ENCODE data around the gene FOXE1. TPM values are rescaled to one million over a fixed set of nuclear protein-coding genes. Genes with fewer than 3 reads are reported as not detected.

Gene FOXE1
- total RNA-seq, 1 experiment from 2014 or later: not detected

DNA sequence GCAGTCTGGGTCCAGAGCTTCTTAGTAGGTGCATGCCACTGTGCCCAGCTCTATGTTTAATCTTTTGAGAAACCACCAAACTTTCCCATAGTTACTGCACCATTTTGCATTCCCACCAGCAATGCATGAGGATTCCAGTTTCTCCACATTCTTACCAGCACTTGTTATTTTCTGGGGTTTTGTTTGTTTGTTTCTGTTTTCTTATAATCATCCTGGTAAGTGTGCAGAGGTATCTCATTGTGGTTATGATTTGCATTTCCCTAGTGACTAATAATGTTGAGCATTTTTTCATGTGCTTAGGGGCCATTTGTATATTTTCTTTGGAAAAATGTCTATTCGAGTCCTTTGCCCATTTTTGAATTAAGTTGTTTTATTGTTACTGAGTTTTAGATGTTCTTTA, 11.4 kb downstream of the FOXE1 start:
- Histone ChIP-seq H3K9me3 (replicated peaks) (no peaks in the 10 kb centered on the region), H3K36me3 (no peaks in the 10 kb centered on the region), H3K27me3 (peaks cover 8% of the 10 kb centered on the region), H3K4me3 (no peak overlapping the region), H3K27ac (no peak overlapping the region), H3K4me1 (peaks cover 8% of the 10 kb centered on the region)
- DNase-seq: no peak

DNA sequence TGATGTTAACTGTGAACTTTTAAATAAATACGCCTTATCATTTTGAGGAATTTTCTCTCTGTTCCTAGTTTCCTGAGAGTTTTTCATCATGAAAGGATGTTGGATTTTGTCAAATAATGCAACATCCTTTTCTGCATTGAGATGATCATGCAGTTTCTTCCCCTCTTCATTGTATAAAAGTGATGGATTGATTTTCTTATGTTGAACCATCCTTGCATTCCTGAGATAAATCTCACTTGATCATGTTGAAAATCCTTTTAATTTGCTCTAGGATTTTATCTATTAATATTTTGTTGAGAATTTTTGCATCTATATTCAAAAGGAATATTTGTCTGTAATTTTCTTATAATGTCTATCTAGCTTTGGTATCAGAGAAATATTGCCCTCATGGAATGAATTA, 13.3 kb downstream of the FOXE1 start:
- Histone ChIP-seq H3K4me1 (no peaks in the 10 kb centered on the region), H3K27me3 (peaks cover 3% of the 10 kb centered on the region; the same call in 1 of the 2 replicates), H3K9me3 (replicated peaks) (no peaks in the 10 kb centered on the region), H3K27ac (no peak overlapping the region), H3K4me3 (no peak overlapping the region), H3K36me3 (no peaks in the 10 kb centered on the region)
- DNase-seq: no peak

GRCh38 chr9:97866848-97867247, 13.8 kb downstream of the FOXE1 start:
- no peak overlapping the region for H3K27ac ChIP-seq
- H3K27me3 ChIP-seq: peaks cover 3% of the 10 kb centered on the region; the same call in 1 of the 2 replicates
- no peaks in the 10 kb centered on the region for H3K36me3 ChIP-seq
- no peaks in the 10 kb centered on the region for H3K9me3 ChIP-seq (replicated peaks)
- H3K4me3 ChIP-seq: no peak overlapping the region
- no peak for DNase-seq
- no peaks in the 10 kb centered on the region for H3K4me1 ChIP-seq

GRCh38 chr9:97868859-97869258, 15.8 kb downstream of the FOXE1 start:
- no peaks in the 10 kb centered on the region for H3K9me3 ChIP-seq (replicated peaks)
- H3K27me3 ChIP-seq: peaks cover 3% of the 10 kb centered on the region; the same call in 1 of the 2 replicates
- H3K36me3 ChIP-seq: no peaks in the 10 kb centered on the region
- no peak for DNase-seq
- no peaks in the 10 kb centered on the region for H3K4me1 ChIP-seq
- no peak overlapping the region for H3K4me3 ChIP-seq
- no peak overlapping the region for H3K27ac ChIP-seq

DNA sequence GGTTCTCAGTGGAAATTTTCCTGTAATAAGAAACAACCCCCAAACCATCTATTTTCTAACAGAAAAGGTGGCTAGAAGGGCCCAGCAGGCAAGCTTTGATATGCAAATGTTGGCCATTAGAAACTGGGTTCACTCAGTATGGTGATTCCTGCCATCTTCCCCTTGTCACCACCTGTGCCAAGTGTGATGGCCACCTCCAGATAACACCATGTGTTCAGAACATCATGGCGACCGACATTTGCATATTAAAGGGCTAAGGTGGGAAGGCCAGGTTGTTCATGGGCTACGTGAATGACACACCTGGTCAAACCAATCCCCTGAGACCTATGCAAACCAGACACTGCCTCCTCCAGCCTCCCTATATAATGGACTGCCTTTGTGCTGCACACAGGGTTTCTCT, 20.4 kb downstream of the FOXE1 start:
- no peaks in the 10 kb centered on the region for H3K9me3 ChIP-seq (replicated peaks)
- no peak overlapping the region for H3K4me3 ChIP-seq
- DNase-seq: no peak
- no peak overlapping the region for H3K27ac ChIP-seq
- no peaks in the 10 kb centered on the region for H3K36me3 ChIP-seq
- H3K4me1 ChIP-seq: no peaks in the 10 kb centered on the region; the same call in 1 of the 2 replicates
- H3K27me3 ChIP-seq: peaks cover 2% of the 10 kb centered on the region; the same call in 1 of the 2 replicates

- peak in 1 of 2 experiments; percentile 21 for DNase-seq
- H3K36me3 ChIP-seq: no peaks in the 10 kb centered on the region
Measured at GRCh38 chr9:97873882-97874281, 20.9 kb downstream of the FOXE1 start.

GRCh38 chr9:97874624-97875023, 21.6 kb downstream of the FOXE1 start:
- no peak for DNase-seq
- no peaks in the 10 kb centered on the region for H3K36me3 ChIP-seq
- peaks cover 2% of the 10 kb centered on the region; the same call in 1 of the 2 replicates for H3K27me3 ChIP-seq
- no peaks in the 10 kb centered on the region for H3K9me3 ChIP-seq (replicated peaks)
- H3K4me3 ChIP-seq: no peak overlapping the region
- no peak overlapping the region for H3K27ac ChIP-seq
- no peaks in the 10 kb centered on the region; the same call in 1 of the 2 replicates for H3K4me1 ChIP-seq

More at GRCh38 chr9:97873882-97874281, 20.9 kb downstream of the FOXE1 start:
- H3K27ac ChIP-seq: no peak overlapping the region
- H3K9me3 ChIP-seq (replicated peaks): no peaks in the 10 kb centered on the region
- no peaks in the 10 kb centered on the region; the same call in 1 of the 2 replicates for H3K4me1 ChIP-seq
- H3K4me3 ChIP-seq: no peak overlapping the region
- H3K27me3 ChIP-seq: peaks cover 2% of the 10 kb centered on the region; the same call in 1 of the 2 replicates

DNA sequence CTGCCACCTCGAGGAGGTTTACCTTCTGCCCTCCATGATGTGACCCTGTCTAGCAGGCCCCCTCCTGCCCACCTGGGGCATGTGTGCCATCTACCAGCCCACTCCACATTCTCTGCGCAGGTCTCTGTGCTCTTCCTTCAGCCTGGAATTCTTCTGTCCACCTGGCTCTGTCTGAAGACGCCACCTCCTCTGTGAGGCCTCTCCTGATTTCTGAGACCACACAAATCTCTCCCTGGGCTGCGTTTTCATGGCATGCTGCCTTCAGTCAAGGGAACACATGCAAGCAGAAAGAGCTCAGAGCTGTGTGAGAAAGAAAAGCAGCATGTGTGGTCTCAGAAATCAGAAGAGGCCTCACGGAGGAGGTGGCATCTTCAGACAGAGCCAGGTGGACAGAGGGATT, 22.1 kb downstream of the FOXE1 start:
- Histone ChIP-seq H3K4me1 (no peaks in the 10 kb centered on the region; the same call in 1 of the 2 replicates), H3K9me3 (replicated peaks) (no peaks in the 10 kb centered on the region), H3K27ac (no peak overlapping the region), H3K27me3 (peaks cover 2% of the 10 kb centered on the region; the same call in 1 of the 2 replicates), H3K4me3 (no peak overlapping the region), H3K36me3 (no peaks in the 10 kb centered on the region)
- no peak for DNase-seq

DNA sequence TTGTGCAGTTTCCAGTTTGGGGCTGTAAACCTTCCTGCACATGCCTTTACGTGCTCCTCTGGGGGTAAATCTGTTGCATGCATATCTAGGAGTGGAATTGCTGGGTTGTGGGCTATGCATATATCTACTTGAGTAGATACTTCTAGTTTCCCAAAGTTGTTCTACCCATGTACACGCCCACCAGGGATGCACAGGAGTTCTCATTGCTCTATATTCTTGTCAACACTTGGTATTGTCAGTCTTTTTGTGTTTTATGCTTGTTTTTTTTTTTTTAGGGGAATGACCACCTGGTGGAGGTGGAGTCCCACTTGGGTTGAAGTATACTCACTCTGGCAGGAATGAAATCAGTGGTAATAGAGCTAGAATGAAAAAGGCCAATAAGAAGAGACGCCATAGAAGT, 23.0 kb downstream of the FOXE1 start:
- H3K9me3 ChIP-seq (replicated peaks): no peaks in the 10 kb centered on the region
- H3K27ac ChIP-seq: no peak overlapping the region
- H3K36me3 ChIP-seq: no peaks in the 10 kb centered on the region
- no peaks in the 10 kb centered on the region; the same call in 1 of the 2 replicates for H3K4me1 ChIP-seq
- no peak overlapping the region for H3K4me3 ChIP-seq
- no peak for DNase-seq
- peaks cover 2% of the 10 kb centered on the region; the same call in 1 of the 2 replicates for H3K27me3 ChIP-seq

DNA sequence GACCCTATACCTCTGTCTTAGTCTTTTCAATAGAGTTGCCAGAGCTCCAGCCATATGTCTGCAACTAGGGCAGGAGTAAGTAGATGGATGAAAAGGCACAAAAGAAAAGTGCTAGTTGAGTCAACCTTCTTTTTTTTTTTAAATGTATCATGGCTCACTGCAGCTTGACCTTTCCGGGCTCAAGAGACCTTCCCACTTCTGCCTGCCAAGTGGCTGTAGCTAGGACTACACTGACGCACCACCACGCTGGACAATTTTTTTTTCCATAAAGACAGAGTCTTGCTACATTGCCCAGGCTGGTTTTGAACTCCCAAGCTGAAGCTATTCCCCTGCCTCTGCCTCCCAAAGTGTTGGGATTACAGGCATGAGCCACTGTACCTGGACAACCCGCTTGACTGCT, 27.3 kb downstream of the FOXE1 start:
- no peak for DNase-seq
- H3K4me3 ChIP-seq: no peak overlapping the region
- H3K27me3 ChIP-seq: peaks cover 2% of the 10 kb centered on the region
- H3K9me3 ChIP-seq (replicated peaks): no peaks in the 10 kb centered on the region
- no peak overlapping the region for H3K27ac ChIP-seq
- H3K36me3 ChIP-seq: no peaks in the 10 kb centered on the region
- no peaks in the 10 kb centered on the region; the same call in 1 of the 2 replicates for H3K4me1 ChIP-seq

DNA sequence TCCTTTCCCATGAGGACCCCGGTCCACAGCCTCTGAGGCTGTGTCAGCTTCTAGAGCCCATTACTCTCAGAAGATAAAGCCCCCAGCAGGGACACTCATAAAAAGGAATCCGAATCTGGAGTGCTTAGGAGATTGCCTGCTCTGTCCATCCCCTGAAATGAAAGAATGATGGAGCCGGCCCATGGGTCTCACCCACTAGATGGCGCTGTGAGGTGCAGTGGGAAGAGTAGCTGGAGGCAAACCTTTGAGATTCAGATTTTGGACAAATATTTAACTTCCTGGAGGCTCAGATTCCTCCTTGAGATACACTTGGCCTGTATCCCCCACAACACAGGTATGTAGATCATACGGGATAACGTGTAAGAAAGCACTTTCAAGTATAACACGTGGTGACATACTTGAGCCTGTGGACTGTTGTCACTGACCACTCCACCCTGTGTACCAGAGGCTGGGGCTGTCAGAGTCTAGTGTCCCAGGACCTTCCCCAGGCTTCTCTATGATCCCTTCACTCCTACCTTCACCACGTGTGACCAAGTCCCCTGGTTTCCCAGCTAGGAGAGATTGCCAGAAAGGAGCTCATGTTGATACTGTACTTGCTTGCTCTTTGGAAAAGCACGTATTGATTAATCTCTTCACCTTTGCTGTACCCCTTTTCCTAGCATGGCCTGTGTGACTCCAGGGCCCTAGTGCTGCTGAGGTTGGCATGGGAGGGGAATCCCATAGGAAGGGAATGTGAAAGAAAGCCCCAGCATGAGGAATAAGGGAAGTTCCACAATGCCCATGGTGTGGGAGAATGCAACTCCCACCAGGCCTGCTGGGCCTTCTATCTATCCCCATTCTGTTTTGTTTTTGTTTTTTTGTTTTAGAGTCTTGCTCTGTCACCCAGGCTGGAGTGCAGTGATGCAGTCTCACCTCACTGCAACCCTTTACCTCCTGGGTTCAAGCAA, 37.2 kb downstream of the FOXE1 start:
- DNase-seq: peak; percentile 24 to 63
- Histone ChIP-seq H3K27me3 (peaks cover 3% of the 10 kb centered on the region), H3K4me3 (no peak overlapping the region), H3K27ac (no peak overlapping the region), H3K4me1 (no peaks in the 10 kb centered on the region), H3K9me3 (replicated peaks) (no peaks in the 10 kb centered on the region), H3K36me3 (no peaks in the 10 kb centered on the region)

DNA sequence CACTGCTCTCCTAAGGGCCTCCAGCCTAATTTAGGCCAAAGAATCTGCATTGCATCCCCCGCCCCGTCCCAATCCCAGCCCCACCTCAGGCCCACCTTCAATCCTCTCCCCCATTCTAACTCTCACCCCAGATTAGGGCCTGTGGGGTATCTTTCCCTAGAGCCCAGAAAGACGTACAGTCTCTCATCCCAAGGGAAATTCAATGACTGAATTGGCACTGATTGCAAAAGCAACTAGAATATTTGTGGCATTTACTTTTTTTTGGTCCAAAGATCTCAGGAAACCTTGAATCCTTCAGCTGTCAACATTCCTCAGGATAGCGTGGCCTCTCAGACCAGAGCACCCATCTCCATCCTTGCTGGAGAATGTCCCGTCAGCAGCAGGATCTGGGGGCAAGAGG, 38.7 kb downstream of the FOXE1 start:
- Histone ChIP-seq H3K9me3 (replicated peaks) (no peaks in the 10 kb centered on the region), H3K27me3 (peaks cover 3% of the 10 kb centered on the region; the same call in 1 of the 2 replicates), H3K27ac (no peak overlapping the region), H3K4me3 (no peak overlapping the region), H3K4me1 (no peaks in the 10 kb centered on the region), H3K36me3 (no peaks in the 10 kb centered on the region)
- no peak for DNase-seq

- H3K36me3 ChIP-seq: no peaks in the 10 kb centered on the region
- H3K27ac ChIP-seq: no peak overlapping the region
- no peaks in the 10 kb centered on the region for H3K4me1 ChIP-seq
- H3K9me3 ChIP-seq (replicated peaks): no peaks in the 10 kb centered on the region
- peaks cover 3% of the 10 kb centered on the region; the same call in 1 of the 2 replicates for H3K27me3 ChIP-seq
- no peak overlapping the region for H3K4me3 ChIP-seq
- DNase-seq: peak in 1 of 2 experiments; percentile 8
Measured at GRCh38 chr9:97892421-97892820, 39.4 kb downstream of the FOXE1 start.

- Histone ChIP-seq H3K9me3 (replicated peaks) (no peaks in the 10 kb centered on the region), H3K27ac (no peak overlapping the region), H3K4me3 (no peak overlapping the region), H3K4me1 (no peaks in the 10 kb centered on the region), H3K27me3 (no peaks in the 10 kb centered on the region), H3K36me3 (no peaks in the 10 kb centered on the region)
- no peak for DNase-seq
Measured at GRCh38 chr9:97895211-97895610, 42.2 kb downstream of the FOXE1 start.

DNA sequence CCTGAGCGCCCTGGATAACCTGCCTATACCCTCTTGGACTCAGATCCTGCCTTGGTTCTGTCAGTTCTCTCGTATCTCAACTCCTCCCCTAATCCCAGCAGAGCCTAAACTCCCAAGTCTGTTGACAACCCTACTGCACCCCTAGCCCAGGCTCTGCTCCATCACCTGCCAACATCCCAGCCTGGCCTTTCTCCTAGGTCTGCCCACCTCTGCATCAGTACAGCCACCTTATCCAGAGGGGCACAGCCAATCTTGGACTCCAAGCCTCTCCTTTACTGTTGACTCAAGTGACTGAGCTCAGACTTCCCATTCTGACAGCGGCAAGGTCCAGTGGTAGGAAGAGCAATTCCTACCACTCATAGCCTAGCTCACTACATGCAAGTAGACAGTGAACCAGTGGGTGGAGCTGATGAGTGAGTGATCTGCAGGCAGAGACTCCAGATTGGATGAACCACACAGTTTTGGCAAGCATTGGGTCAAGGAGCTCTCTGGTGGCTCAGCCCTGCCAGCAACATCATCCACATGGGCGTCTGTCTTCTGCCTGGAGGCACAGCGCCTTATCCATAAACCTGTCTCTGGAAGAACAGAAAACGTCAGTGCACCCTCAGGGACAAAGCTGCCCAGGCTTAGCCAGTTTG, 42.8 kb downstream of the FOXE1 start:
- no peaks in the 10 kb centered on the region for H3K27me3 ChIP-seq
- no peaks in the 10 kb centered on the region for H3K9me3 ChIP-seq (replicated peaks)
- DNase-seq: peak in 1 of 2 experiments; percentile 19
- no peak overlapping the region for H3K4me3 ChIP-seq
- H3K27ac ChIP-seq: no peak overlapping the region
- no peaks in the 10 kb centered on the region for H3K4me1 ChIP-seq
- H3K36me3 ChIP-seq: no peaks in the 10 kb centered on the region

Measured in SJCRH30 (cell line).